ENCODE data around the gene NFATC2.

Gene NFATC2

DNA sequence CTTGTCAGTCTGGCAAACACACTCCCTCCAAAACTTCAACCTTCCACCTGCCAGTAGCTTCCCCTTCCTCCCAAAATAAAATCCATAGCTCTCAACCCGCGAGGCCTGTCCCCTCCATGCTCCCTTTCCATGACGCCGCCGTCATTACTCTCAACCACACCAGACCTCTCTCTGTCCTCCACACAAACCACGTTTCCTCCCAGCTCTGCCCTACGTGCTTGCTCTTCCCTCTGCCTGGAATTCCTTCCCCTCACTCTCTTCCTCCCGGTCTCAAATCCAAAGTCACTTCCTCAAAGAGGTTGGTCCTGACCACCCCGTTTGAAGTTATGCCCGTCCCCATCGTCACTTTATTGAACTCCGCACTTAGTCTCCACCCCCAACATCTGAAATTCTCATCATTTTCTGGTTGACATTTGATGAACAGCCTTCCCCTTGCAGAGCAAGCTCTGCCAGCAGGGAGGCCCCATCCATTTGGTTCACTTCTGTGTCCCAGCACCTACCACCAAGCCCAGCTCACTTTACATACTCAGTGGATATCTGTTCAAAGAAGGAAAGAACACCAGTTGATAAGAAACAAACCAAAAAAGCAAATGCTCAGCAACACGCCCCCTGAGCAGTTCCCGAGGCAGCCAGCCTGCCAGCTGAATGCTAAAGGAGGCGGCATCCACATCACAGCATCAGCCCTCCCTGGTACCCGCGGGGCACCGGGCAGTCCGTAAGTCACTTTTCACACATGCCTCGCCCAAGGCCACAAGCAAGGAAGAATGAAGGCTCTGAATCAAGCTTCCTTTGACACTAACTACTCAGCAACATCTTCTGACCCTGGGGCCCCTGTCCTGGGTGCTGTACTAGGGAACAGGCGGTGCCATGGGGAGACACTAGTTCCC, 125.0 kb downstream of the NFATC2 start:
- no peak for ATAC-seq
- TF ChIP-seq PATZ1 (CRISPR knock-in tag; IDR thresholded peaks at IDR 0.05; ENCODE audit: borderline replicate concordance) (no peak), CSDC2 (CRISPR knock-in tag; IDR thresholded peaks at IDR 0.05) (no peak), GLIS3 (CRISPR knock-in tag; IDR thresholded peaks at IDR 0.05) (no peak), ZFP30 (CRISPR knock-in tag; IDR thresholded peaks at IDR 0.05) (no peak), ZC3H10 (CRISPR knock-in tag; IDR thresholded peaks at IDR 0.05) (no peak), TCF4 (CRISPR knock-in tag; IDR thresholded peaks at IDR 0.05; ENCODE audit: borderline replicate concordance) (no peak)
- TF ChIP-seq, protein P1, sequence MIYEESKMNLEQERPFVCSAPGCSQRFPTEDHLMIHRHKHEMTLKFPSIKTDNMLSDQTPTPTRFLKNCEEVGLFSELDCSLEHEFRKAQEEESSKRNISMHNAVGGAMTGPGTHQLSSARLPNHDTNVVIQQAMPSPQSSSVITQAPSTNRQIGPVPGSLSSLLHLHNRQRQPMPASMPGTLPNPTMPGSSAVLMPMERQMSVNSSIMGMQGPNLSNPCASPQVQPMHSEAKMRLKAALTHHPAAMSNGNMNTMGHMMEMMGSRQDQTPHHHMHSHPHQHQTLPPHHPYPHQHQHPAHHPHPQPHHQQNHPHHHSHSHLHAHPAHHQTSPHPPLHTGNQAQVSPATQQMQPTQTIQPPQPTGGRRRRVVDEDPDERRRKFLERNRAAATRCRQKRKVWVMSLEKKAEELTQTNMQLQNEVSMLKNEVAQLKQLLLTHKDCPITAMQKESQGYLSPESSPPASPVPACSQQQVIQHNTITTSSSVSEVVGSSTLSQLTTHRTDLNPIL (CRISPR knock-in tag; IDR thresholded peaks at IDR 0.05; ENCODE audit: low read depth), result no peak

GRCh38 chr20:51416532-51417249, 125.8 kb downstream of the NFATC2 start:
- ATAC-seq, result no peak
- TF ChIP-seq OSR1 (CRISPR knock-in tag; IDR thresholded peaks at IDR 0.05) (no peak), ZNF70 (CRISPR knock-in tag; IDR thresholded peaks at IDR 0.05) (no peak), TCF4 (CRISPR knock-in tag; IDR thresholded peaks at IDR 0.05; ENCODE audit: borderline replicate concordance) (no peak)

GRCh38 chr20:51413857-51414256, 128.7 kb downstream of the NFATC2 start:
- no peak for ATAC-seq

GRCh38 chr20:51412951-51413481, 129.5 kb downstream of the NFATC2 start:
- ATAC-seq, result peak; percentile 35
- TF ChIP-seq ZFP30 (CRISPR knock-in tag; IDR thresholded peaks at IDR 0.05) (no peak), ZFP3 (CRISPR knock-in tag; IDR thresholded peaks at IDR 0.05) (no peak), PPARA (CRISPR knock-in tag; IDR thresholded peaks at IDR 0.05; ENCODE audit: borderline replicate concordance) (no peak), ZNF8 (CRISPR knock-in tag; IDR thresholded peaks at IDR 0.05) (no peak), TCF4 (CRISPR knock-in tag; IDR thresholded peaks at IDR 0.05; ENCODE audit: borderline replicate concordance) (peak; percentile 19; the same call in 1 of the 2 replicates)

More at GRCh38 chr20:51413857-51414256, 128.7 kb downstream of the NFATC2 start:
- no peak for TF ChIP-seq ZC3H10 (CRISPR knock-in tag; IDR thresholded peaks at IDR 0.05)
- TF ChIP-seq ARNTL (CRISPR knock-in tag; IDR thresholded peaks at IDR 0.05; ENCODE audit: borderline replicate concordance, low read depth), result no peak
- no peak for TF ChIP-seq TOX (CRISPR knock-in tag; IDR thresholded peaks at IDR 0.05; ENCODE audit: borderline replicate concordance)
- no peak for TF ChIP-seq OSR1 (CRISPR knock-in tag; IDR thresholded peaks at IDR 0.05)
- no peak for TF ChIP-seq PATZ1 (CRISPR knock-in tag; IDR thresholded peaks at IDR 0.05; ENCODE audit: borderline replicate concordance)
- no peak for TF ChIP-seq ZNF565 (CRISPR knock-in tag; conservative IDR thresholded peaks at IDR 0.05; ENCODE audit: low read depth)
- no peak for TF ChIP-seq ESRRG (CRISPR knock-in tag; IDR thresholded peaks at IDR 0.05)
- TF ChIP-seq, protein P1 (CRISPR knock-in tag; IDR thresholded peaks at IDR 0.05; ENCODE audit: low read depth), result no peak
- TF ChIP-seq SNAI2 (CRISPR knock-in tag; IDR thresholded peaks at IDR 0.05), result no peak
- TF ChIP-seq PPARA (CRISPR knock-in tag; IDR thresholded peaks at IDR 0.05; ENCODE audit: borderline replicate concordance), result no peak
- TF ChIP-seq BACH2 (CRISPR knock-in tag; IDR thresholded peaks at IDR 0.05; ENCODE audit: borderline replicate concordance), result no peak
- TF ChIP-seq CSDC2 (CRISPR knock-in tag; IDR thresholded peaks at IDR 0.05), result no peak
- no peak for TF ChIP-seq ZNF8 (CRISPR knock-in tag; IDR thresholded peaks at IDR 0.05)
- TF ChIP-seq ZFP30 (CRISPR knock-in tag; IDR thresholded peaks at IDR 0.05), result no peak
- no peak for TF ChIP-seq ISL1 (CRISPR knock-in tag; IDR thresholded peaks at IDR 0.05)
